H1 (cell line): ENCODE measurements around the gene CILP. TPM values are rescaled to one million over a fixed set of nuclear protein-coding genes. Genes with fewer than 3 reads are reported as not detected.

ENCODE experiments used
- CTCF ChIA-PET: fragments of 300-600 bp; sonication (Branson Sonifier 250); formaldehyde crosslinking; loops from one replicate; lab custom pipeline; 2021; ENCODE audit not compliant: partially characterized antibody; lab: Charles Lee
- POLR2A ChIA-PET: fragments of 300-600 bp; sonication (Branson Sonifier 250); formaldehyde crosslinking; loops from one replicate; lab custom pipeline; 2021; ENCODE audit warnings: inconsistent platforms; ENCODE audit not compliant: partially characterized antibody; lab: Charles Lee
- DNase-seq, 2 experiments: peaks; one replicate each; pipeline versions ENCODE4 v3.0.0 to v3.0.0-alpha.2; 2010 to 2022; ENCODE audit warnings: low spot score in 2 of 2, low read depth in 1 of 2, mixed read lengths in 1 of 2
- FAIRE-seq: peaks from 2 replicates; lab custom pipeline; 2011; peaks lifted over from hg19 to GRCh38; lab: Jason Lieb, UNC
- H2AFZ ChIP-seq: 2 replicates; pipeline ENCODE4 v1.8.1; 2012; ENCODE audit warnings: low read length, inconsistent platforms
- H2AK5ac ChIP-seq: 2 replicates; pipeline ENCODE4 v1.6.1; 2013; ENCODE audit warnings: low read depth, low read length
- H2BK120ac ChIP-seq: replicated peaks from 2 replicates; pipeline ENCODE3; 2013; ENCODE audit warnings: low read depth, low read length, inconsistent platforms
- H2BK12ac ChIP-seq: 2 replicates; pipeline ENCODE4 v1.6.1; 2013; ENCODE audit warnings: low read depth, low read length
- H2BK15ac ChIP-seq: 2 replicates; pipeline ENCODE4 v1.6.1; 2013; ENCODE audit warnings: low read length
- H2BK20ac ChIP-seq: 2 replicates; pipeline ENCODE4 v1.6.1; 2013; ENCODE audit warnings: low read length
- H2BK5ac ChIP-seq: 2 replicates; pipeline ENCODE4 v1.6.1; 2013; ENCODE audit warnings: low read depth, low read length
- H3K14ac ChIP-seq: 2 replicates; pipeline ENCODE4 v1.6.1; 2013; ENCODE audit warnings: inconsistent platforms; ENCODE audit not compliant: insufficient read length
- H3K18ac ChIP-seq: 2 replicates; pipeline ENCODE4 v1.6.1; 2013; ENCODE audit warnings: low read length; ENCODE audit errors: extremely low read depth
- H3K23ac ChIP-seq: 2 replicates; pipeline ENCODE4 v1.6.1; 2013; ENCODE audit warnings: inconsistent platforms; ENCODE audit not compliant: insufficient read length
- H3K23me2 ChIP-seq: 2 replicates; pipeline ENCODE4 v1.6.1; 2013; ENCODE audit warnings: low read depth, low read length
- H3K27ac ChIP-seq: 2 replicates; pipeline ENCODE4 v1.6.1; 2011; ENCODE audit warnings: low read depth, low read length, inconsistent platforms
- H3K27me3 ChIP-seq, 4 experiments: replicated peaks in 1 of 4; 1 replicate in 1 of 4; 2 replicates in 3 of 4; pipeline versions ENCODE4 v1.6.1 to v1.8.1; 2011 to 2013; ENCODE audit warnings: low read length in 3 of 4, mild to moderate bottlenecking in 3 of 4, inconsistent platforms in 2 of 4, mixed read lengths in 2 of 4, moderate library complexity in 1 of 4; ENCODE audit not compliant: control insufficient read depth in 3 of 4, insufficient read depth in 3 of 4; ENCODE audit errors: extremely low read depth in 1 of 4
- H3K36me3 ChIP-seq, 4 experiments: 2 replicates each; pipeline versions ENCODE4 v1.6.1 to v1.8.1; 2011 to 2013; ENCODE audit warnings: mild to moderate bottlenecking in 4 of 4, low read length in 3 of 4, moderate library complexity in 2 of 4, control low read depth in 1 of 4, inconsistent platforms in 1 of 4; ENCODE audit not compliant: insufficient read depth in 4 of 4, control insufficient read depth in 2 of 4
- H3K4ac ChIP-seq: replicated peaks from 2 replicates; pipeline ENCODE3; 2013; ENCODE audit warnings: low read length, low read depth, mixed read lengths, inconsistent platforms; ENCODE audit not compliant: insufficient read length
- H3K4me1 ChIP-seq, 4 experiments: replicated peaks in 1 of 4; 1 replicate in 1 of 4; 2 replicates in 3 of 4; pipeline versions ENCODE4 v1.6.1 to v1.8.1; 2011 to 2013; ENCODE audit warnings: low read length in 3 of 4, inconsistent platforms in 2 of 4, mixed read lengths in 1 of 4; ENCODE audit not compliant: insufficient read depth in 4 of 4, control insufficient read depth in 3 of 4
- H3K4me2 ChIP-seq, 2 experiments: 2 replicates each; pipeline versions ENCODE4 v1.6.1 to v1.8.1; 2011 to 2013; ENCODE audit warnings: low read depth in 2 of 2, low read length in 2 of 2, control low read depth in 1 of 2, inconsistent platforms in 1 of 2, mild to moderate bottlenecking in 1 of 2; ENCODE audit not compliant: insufficient read depth in 1 of 2
- H3K4me3 ChIP-seq, 4 experiments: fragments of 200-600, 300-600 bp in 1 of 4; sonication (generic), shearing (Covaris generic), sonication (Bioruptor Twin) in 1 of 4; 2 replicates each; pipeline versions ENCODE4 v1.5.1 to v1.8.1; 2011 to 2016; ENCODE audit warnings: low read length in 4 of 4, low read depth in 3 of 4, control low read depth in 2 of 4, inconsistent platforms in 2 of 4, mild to moderate bottlenecking in 2 of 4, mixed read lengths in 1 of 4, moderate library complexity in 1 of 4; ENCODE audit not compliant: insufficient read depth in 2 of 4; ENCODE audit errors: extremely low read depth in 1 of 4
- H3K56ac ChIP-seq: replicated peaks from 2 replicates; pipeline ENCODE3; 2013; ENCODE audit warnings: low read depth, mild to moderate bottlenecking, mixed read lengths, low read length, inconsistent platforms; ENCODE audit not compliant: insufficient read length
- H3K79me1 ChIP-seq: 2 replicates; pipeline ENCODE4 v1.6.1; 2013; ENCODE audit warnings: low read depth, low read length, control low read depth
- H3K79me2 ChIP-seq, 2 experiments: 2 replicates each; pipeline versions ENCODE4 v1.6.1 to v1.8.1; 2012 to 2013; ENCODE audit warnings: low read length in 2 of 2, mild to moderate bottlenecking in 2 of 2, inconsistent platforms in 1 of 2; ENCODE audit not compliant: insufficient read depth in 2 of 2, control insufficient read depth in 1 of 2
- H3K9ac ChIP-seq, 4 experiments: replicated peaks in 1 of 4; 1 replicate in 1 of 4; 2 replicates in 3 of 4; pipeline versions ENCODE4 v1.6.1 to v1.8.1; 2011 to 2013; ENCODE audit warnings: low read depth in 3 of 4, low read length in 3 of 4, control low read depth in 2 of 4, mild to moderate bottlenecking in 2 of 4, moderate library complexity in 2 of 4, inconsistent platforms in 1 of 4; ENCODE audit errors: extremely low read depth in 1 of 4
- H3K9me3 ChIP-seq, 2 experiments: 2 replicates each; pipeline versions ENCODE4 v1.6.1 to v1.8.1; 2012 to 2013; ENCODE audit warnings: mild to moderate bottlenecking in 2 of 2, moderate library complexity in 2 of 2, control low read depth in 1 of 2, inconsistent platforms in 1 of 2, low read depth in 1 of 2, low read length in 1 of 2, mixed read lengths in 1 of 2; ENCODE audit not compliant: insufficient read depth in 2 of 2
- H4K20me1 ChIP-seq, 2 experiments: replicated peaks in 1 of 2; 2 replicates each; pipeline versions ENCODE3 to v1.8.1; 2011 to 2013; ENCODE audit warnings: inconsistent platforms in 2 of 2, low read length in 2 of 2, mild to moderate bottlenecking in 1 of 2; ENCODE audit not compliant: insufficient read depth in 2 of 2, control insufficient read depth in 1 of 2
- H4K5ac ChIP-seq: 2 replicates; pipeline ENCODE4 v1.6.1; 2013; ENCODE audit warnings: low read length, low read depth, mixed read lengths, inconsistent platforms; ENCODE audit not compliant: insufficient read length
- H4K8ac ChIP-seq: 2 replicates; pipeline ENCODE4 v1.8.0; 2013; ENCODE audit warnings: mild to moderate bottlenecking, moderate library complexity, low read length, inconsistent platforms; ENCODE audit not compliant: insufficient read depth; ENCODE audit errors: extremely low read depth
- H4K91ac ChIP-seq: replicated peaks from 2 replicates; pipeline ENCODE3; 2013; ENCODE audit warnings: low read length, mixed read lengths, inconsistent platforms; ENCODE audit not compliant: insufficient read length
- BRCA1 ChIP-seq: IDR thresholded peaks from 2 replicates; pipeline ENCODE4 v1.6.1; 2012; ENCODE audit warnings: low read depth, low read length, improper control_type of control experiment
- EP300 ChIP-seq, 2 experiments: IDR thresholded peaks; 1 replicate in 1 of 2; 2 replicates in 1 of 2; pipeline ENCODE4 v1.6.1; 2011 to 2012; ENCODE audit warnings: low read depth in 2 of 2, low read length in 2 of 2, mild to moderate bottlenecking in 2 of 2, borderline replicate concordance in 1 of 2, inconsistent platforms in 1 of 2, moderate library complexity in 1 of 2
- JUND ChIP-seq: IDR thresholded peaks from 2 replicates; pipeline ENCODE4 v1.6.1; 2011; ENCODE audit warnings: mild to moderate bottlenecking, improper control_type of control experiment, low read length
- KDM4A ChIP-seq: IDR thresholded peaks from one replicate; pipeline ENCODE4 v1.7.1; 2012; ENCODE audit warnings: low read depth, mild to moderate bottlenecking, moderate library complexity, low read length, inconsistent platforms; ENCODE audit not compliant: severe bottlenecking
- KDM5A ChIP-seq: fragments of 200-600 bp; IDR thresholded peaks from 2 replicates; pipeline ENCODE4 v1.7.1; 2012; ENCODE audit warnings: mild to moderate bottlenecking, low read length, inconsistent platforms, mixed read lengths
- POLR2AphosphoS5 ChIP-seq: IDR thresholded peaks from 2 replicates; pipeline ENCODE4 v1.6.1; 2011; ENCODE audit warnings: low read depth, low read length
- RBBP5 ChIP-seq: IDR thresholded peaks from 2 replicates; pipeline ENCODE4 v1.7.1; 2012; ENCODE audit warnings: low read depth, mild to moderate bottlenecking, inconsistent platforms, low read length, moderate library complexity, borderline replicate concordance
- SAP30 ChIP-seq: fragments of 300-600 bp; sonication (generic); IDR thresholded peaks from 2 replicates; pipeline ENCODE4 v1.7.1; 2012; ENCODE audit warnings: low read length, moderate library complexity, mild to moderate bottlenecking, inconsistent platforms; ENCODE audit not compliant: insufficient read depth, insufficient replicate concordance
- SP4 ChIP-seq: IDR thresholded peaks from 2 replicates; pipeline ENCODE4 v1.6.1; 2012; ENCODE audit warnings: low read length, inconsistent platforms
- SRF ChIP-seq: IDR thresholded peaks from 2 replicates; pipeline ENCODE4 v1.6.1; 2011; ENCODE audit warnings: mild to moderate bottlenecking, low read depth, low read length, moderate library complexity
- TAF7 ChIP-seq: optimal IDR thresholded peaks from 2 replicates; pipeline ENCODE3; 2011; ENCODE audit warnings: low read depth, mild to moderate bottlenecking, inconsistent platforms, low read length, moderate library complexity, borderline replicate concordance
- WGBS, 2 experiments: shearing (Covaris generic) in 1 of 2; methylation state at CpG; one replicate each; pipeline versions ENCODE4 v1.1.6 to v1.1.7; 2013 to 2015; ENCODE audit warnings: low lambda C conversion rate in 2 of 2, mixed read lengths in 2 of 2, inconsistent platforms in 1 of 2, low coverage in 1 of 2, missing lambda C conversion rate in 1 of 2; ENCODE audit not compliant: insufficient replicate concordance in 2 of 2, insufficient coverage in 1 of 2, insufficient read length in 1 of 2; ENCODE audit errors: extremely low coverage in 1 of 2, missing lambda C conversion rate in 1 of 2; 5-methylcytosine and 5-hydroxymethylcytosine counted together
- polyA plus RNA-seq, 7 experiments: library from polyadenylated mRNA; depleted of rRNA in 3 of 7; stranded (reverse) in 5 of 7; unstranded in 2 of 7; fragments of >200 nt in 5 of 7; fragments of 200-250 nt in 2 of 7; gene quantifications; 1 replicate in 5 of 7; 2 replicates in 1 of 7; 4 replicates in 1 of 7; pipeline versions ENCODE4 v1.2.1 to v1.2.3, GENCODE V29; 2011 to 2013; ENCODE audit warnings: missing spikeins in 2 of 7, mixed read lengths in 2 of 7
- total RNA-seq: library from RNA; stranded (reverse); fragmentation: NEBNext Ultra II Directional; extraction: Animal tissue kit (Norgen Biotek cat#: 25700); gene quantifications from 2 replicates; pipeline ENCODE4 v1.2.1, GENCODE V29; 2021

CILP gene
- total and polyA plus RNA-seq, 2 of the 8 experiments (the other 6 are each of a cell fraction or from before 2014, with no cell fraction given), result 0.02 TPM; not detected in 1

GRCh38 chr15:65156692-65157091, 54.6 kb downstream of the CILP start:
- Histone ChIP-seq H3K23me2 (no peaks in the 10 kb centered on the region; the same call in 1 of the 2 replicates), H4K8ac (no peak overlapping the region), H3K18ac (no peak overlapping the region), H4K5ac (no peak overlapping the region), H3K79me2 (no peaks in the 10 kb centered on the region), H2BK15ac (no peak overlapping the region), H2BK12ac (no peak overlapping the region), H3K9me3 (no peaks in the 10 kb centered on the region), H3K23ac (no peak overlapping the region), H3K79me1 (no peaks in the 10 kb centered on the region), H3K9ac (no peak overlapping the region), H2AK5ac (no peak overlapping the region), H3K14ac (no peak overlapping the region), H3K4me1 (no peaks in the 10 kb centered on the region), H2BK120ac (no peak overlapping the region), H3K56ac (no peak overlapping the region), H3K4me2 (no peak overlapping the region), H3K4me3 (no peak overlapping the region), H2AFZ (no peak overlapping the region), H3K4ac (no peak overlapping the region), H2BK20ac (no peak overlapping the region), H2BK5ac (no peak overlapping the region), H4K20me1 (peaks cover 0 to 1% of the 10 kb centered on the region in 2 experiments), H3K27ac (no peak overlapping the region), H3K27me3 (no peaks in the 10 kb centered on the region), H4K91ac (no peak overlapping the region), H3K36me3 (peaks cover 3 to 64% (median 44%) of the 10 kb centered on the region in 4 experiments; a peak in 7 of 8 replicates)
- POLR2A ChIA-PET, result no interaction called here
- FAIRE-seq (no peak), DNase-seq (no peak)
- 87% methylated on average over 5 of the region's 5 CpGs; no CpG with 5 or more reads in 1 of the 2 experiments for WGBS, 2 experiments
- no peak for TF ChIP-seq RBBP5
- no peak for TF ChIP-seq JUND
- TF ChIP-seq SP4, result no peak
- no peak for TF ChIP-seq BRCA1
- no peak for TF ChIP-seq SAP30
- TF ChIP-seq KDM4A, result no peak
- TF ChIP-seq KDM5A, result no peak
- no peak for TF ChIP-seq SRF
- TF ChIP-seq POLR2AphosphoS5, result no peak
- no peak for TF ChIP-seq EP300 (IDR thresholded peaks at IDR 0.05; ENCODE audit: borderline replicate concordance in 1 of 2, low read depth in 2 of 2, low read length in 2 of 2)
- TF ChIP-seq TAF7, result no peak
- CTCF ChIA-PET, result no interaction called here
